GM12878 (cell line): ENCODE measurements around the gene PSMB9. TPM values are rescaled to one million over a fixed set of nuclear protein-coding genes. Genes with fewer than 3 reads are reported as not detected.

Source experiments
- BACH1 ChIP-seq: fragments of 450-650 bp; IDR thresholded peaks from 2 replicates; pipeline ENCODE4 v1.6.1; 2017; ENCODE audit warnings: mild to moderate bottlenecking, borderline replicate concordance
- CBX3 ChIP-seq: fragments of 200-600 bp; sonication (generic); IDR thresholded peaks from 2 replicates; pipeline ENCODE4 v1.6.1; 2016; ENCODE audit warnings: low read depth, borderline replicate concordance
- CEBPB ChIP-seq, 2 experiments: fragments of 150-350 bp in 1 of 2; IDR thresholded peaks; 2 replicates each; pipeline ENCODE4 v1.6.1; 2012 to 2014; ENCODE audit warnings: low read depth in 2 of 2, low read length in 2 of 2, borderline replicate concordance in 1 of 2, inconsistent platforms in 1 of 2
- CHD1 ChIP-seq: IDR thresholded peaks from 2 replicates; pipeline ENCODE4 v1.6.1; 2012; ENCODE audit warnings: low read depth, low read length, improper control_type of control experiment
- CHD2 ChIP-seq: IDR thresholded peaks from 2 replicates; pipeline ENCODE4 v1.6.1; 2011; ENCODE audit warnings: low read depth, low read length, improper control_type of control experiment, borderline replicate concordance
- CREB1 ChIP-seq: IDR thresholded peaks from 2 replicates; pipeline ENCODE4 v1.6.1; 2012; ENCODE audit warnings: low read depth, mild to moderate bottlenecking, inconsistent platforms
- FOXM1 ChIP-seq: IDR thresholded peaks from 2 replicates; pipeline ENCODE4 v1.6.1; 2012; ENCODE audit warnings: low read depth, mild to moderate bottlenecking, inconsistent platforms, low read length, moderate library complexity
- MYB ChIP-seq: fragments of 150-350 bp; IDR thresholded peaks from 2 replicates; pipeline ENCODE4 v1.6.1; 2014; ENCODE audit warnings: mild to moderate bottlenecking, low read depth, low read length, borderline replicate concordance
- MYC ChIP-seq: IDR thresholded peaks from 2 replicates; pipeline ENCODE4 v1.6.1; 2011; ENCODE audit warnings: mild to moderate bottlenecking, low read length, moderate library complexity, inconsistent platforms; ENCODE audit not compliant: insufficient read depth, insufficient replicate concordance, insufficient read length, severe bottlenecking
- PML ChIP-seq: IDR thresholded peaks from 2 replicates; pipeline ENCODE4 v1.6.1; 2012; ENCODE audit warnings: low read length, inconsistent platforms
- POLR2AphosphoS5 ChIP-seq: IDR thresholded peaks from 2 replicates; pipeline ENCODE4 v1.6.1; 2011; ENCODE audit warnings: mild to moderate bottlenecking, low read length, inconsistent platforms
- SMC3 ChIP-seq: IDR thresholded peaks from 2 replicates; pipeline ENCODE4 v1.6.1; 2011; ENCODE audit warnings: low read length, improper control_type of control experiment, borderline replicate concordance
- WRNIP1 ChIP-seq: IDR thresholded peaks from 2 replicates; pipeline ENCODE4 v1.6.1; 2011; ENCODE audit warnings: low read depth, low read length, improper control_type of control experiment, borderline replicate concordance
- ZNF217 ChIP-seq: fragments of 450-650 bp; IDR thresholded peaks from 2 replicates; pipeline ENCODE4 v1.6.1; 2017; ENCODE audit warnings: antibody characterized with exemption, mild to moderate bottlenecking
- polyA plus RNA-seq, 11 experiments: library from polyadenylated mRNA; depleted of rRNA in 4 of 11; unstranded in 6 of 11; stranded (reverse) in 5 of 11; fragments of >200 nt; fragmentation: Nextera tagmentation in 4 of 11; fragmentation: Illumina TruSeq in 1 of 11; extraction: Ambion mirVana in 4 of 11; extraction: Trizol in 1 of 11; gene quantifications; 1 replicate in 1 of 11; 2 replicates in 10 of 11; pipeline versions ENCODE4 v1.2.1 to v1.2.3, GENCODE V29; 2011 to 2016; ENCODE audit warnings: inconsistent platforms in 2 of 11, missing spikeins in 2 of 11, low read depth in 1 of 11
- total RNA-seq, 4 experiments: library from RNA; depleted of rRNA in 3 of 4; stranded (reverse); fragments of >200 nt in 3 of 4; fragmentation: Illumina TruSeq in 1 of 4; extraction: Trizol in 1 of 4; gene quantifications; 2 replicates each; pipeline versions ENCODE4 v1.2.1 to v1.2.3, GENCODE V29; 2013 to 2021
- TF ChIP-seq, protein P1 (sequence below): IDR thresholded peaks from 2 replicates; pipeline ENCODE4 v1.6.1; 2012; ENCODE audit warnings: low read depth, low read length, improper control_type of control experiment
- TF ChIP-seq, protein P2 (sequence below): fragments of 150-350 bp; IDR thresholded peaks from 2 replicates; pipeline ENCODE4 v1.6.1; 2016; ENCODE audit warnings: low read depth, low read length
- TF ChIP-seq, protein P3 (sequence below): IDR thresholded peaks from 2 replicates; pipeline ENCODE4 v1.6.1; 2011; ENCODE audit warnings: borderline replicate concordance, low read depth, mild to moderate bottlenecking, moderate library complexity, low read length; ENCODE audit not compliant: insufficient read depth, poor library complexity, severe bottlenecking
- TF ChIP-seq, protein P4 (sequence below): fragments of 450-650 bp; IDR thresholded peaks from 2 replicates; pipeline ENCODE4 v1.6.1; 2017; ENCODE audit warnings: mild to moderate bottlenecking

PSMB9 gene
- total and polyA plus RNA-seq, 10 of the 15 experiments (the other 5 are each of a cell fraction or from before 2014, with no cell fraction given): 167 to 517 (median 275) TPM

DNA sequence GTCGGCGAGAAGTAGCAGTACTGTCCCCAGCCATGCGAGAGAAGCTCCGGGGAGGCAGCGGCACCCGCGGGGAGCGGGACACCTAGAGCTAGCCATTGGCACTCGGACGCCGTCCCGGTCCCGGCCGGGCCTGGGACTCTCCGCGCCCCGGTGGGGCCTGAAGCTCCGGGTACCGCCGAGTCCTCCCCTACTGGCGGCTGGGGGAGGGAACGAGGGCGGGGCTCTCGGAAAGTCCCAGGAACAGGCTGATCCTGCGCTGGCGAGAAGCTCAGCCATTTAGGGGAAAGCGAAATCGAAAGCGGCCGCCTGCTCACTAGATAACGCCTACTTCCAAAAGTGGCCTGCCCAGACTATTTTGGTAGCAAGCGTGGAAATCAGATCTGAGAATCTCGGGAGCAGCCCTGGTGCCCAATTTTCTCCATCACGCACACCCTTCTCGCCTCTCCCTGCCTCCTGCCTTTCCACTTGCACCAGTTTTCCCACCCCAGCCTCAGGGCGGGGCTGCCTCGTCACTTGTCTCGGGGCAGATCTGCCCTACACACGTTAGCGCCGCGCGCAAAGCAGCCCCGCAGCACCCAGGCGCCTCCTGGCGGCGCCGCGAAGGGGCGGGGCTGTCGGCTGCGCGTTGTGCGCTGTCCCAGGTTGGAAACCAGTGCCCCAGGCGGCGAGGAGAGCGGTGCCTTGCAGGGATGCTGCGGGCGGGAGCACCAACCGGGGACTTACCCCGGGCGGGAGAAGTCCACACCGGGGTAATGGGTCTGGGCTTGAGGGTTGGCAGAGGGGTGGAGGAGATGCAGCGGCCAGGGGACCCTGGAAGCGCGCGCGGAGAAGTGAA is at the start of gene PSMB9, which contains the start of gene TAP1 (continued):
- TF ChIP-seq FOXM1 (peak; percentile 56; the same call in 1 of the 2 replicates), BACH1 (peak; percentile 32), CEBPB (IDR thresholded peaks at IDR 0.05; ENCODE audit: borderline replicate concordance in 1 of 2, low read depth in 2 of 2, low read length in 2 of 2) (peak in 1 of 2 experiments; percentile 92; a peak in 1 of 4 replicates), SMC3 (peak; percentile 81), CREB1 (peak; percentile 98), MYC (no peak), POLR2AphosphoS5 (peak; percentile 72; the same call in 1 of the 2 replicates), CHD1 (no peak), ZNF217 (peak; percentile 11; the same call in 1 of the 2 replicates), MYB (no peak), PML (peak; percentile 84), CBX3 (no peak), WRNIP1 (no peak), CHD2 (no peak)
- TF ChIP-seq, protein P1, sequence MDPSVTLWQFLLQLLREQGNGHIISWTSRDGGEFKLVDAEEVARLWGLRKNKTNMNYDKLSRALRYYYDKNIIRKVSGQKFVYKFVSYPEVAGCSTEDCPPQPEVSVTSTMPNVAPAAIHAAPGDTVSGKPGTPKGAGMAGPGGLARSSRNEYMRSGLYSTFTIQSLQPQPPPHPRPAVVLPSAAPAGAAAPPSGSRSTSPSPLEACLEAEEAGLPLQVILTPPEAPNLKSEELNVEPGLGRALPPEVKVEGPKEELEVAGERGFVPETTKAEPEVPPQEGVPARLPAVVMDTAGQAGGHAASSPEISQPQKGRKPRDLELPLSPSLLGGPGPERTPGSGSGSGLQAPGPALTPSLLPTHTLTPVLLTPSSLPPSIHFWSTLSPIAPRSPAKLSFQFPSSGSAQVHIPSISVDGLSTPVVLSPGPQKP: 0 out of 2 replicates have a peak, but pooled peaks have one; percentile 12
- TF ChIP-seq, protein P2, sequence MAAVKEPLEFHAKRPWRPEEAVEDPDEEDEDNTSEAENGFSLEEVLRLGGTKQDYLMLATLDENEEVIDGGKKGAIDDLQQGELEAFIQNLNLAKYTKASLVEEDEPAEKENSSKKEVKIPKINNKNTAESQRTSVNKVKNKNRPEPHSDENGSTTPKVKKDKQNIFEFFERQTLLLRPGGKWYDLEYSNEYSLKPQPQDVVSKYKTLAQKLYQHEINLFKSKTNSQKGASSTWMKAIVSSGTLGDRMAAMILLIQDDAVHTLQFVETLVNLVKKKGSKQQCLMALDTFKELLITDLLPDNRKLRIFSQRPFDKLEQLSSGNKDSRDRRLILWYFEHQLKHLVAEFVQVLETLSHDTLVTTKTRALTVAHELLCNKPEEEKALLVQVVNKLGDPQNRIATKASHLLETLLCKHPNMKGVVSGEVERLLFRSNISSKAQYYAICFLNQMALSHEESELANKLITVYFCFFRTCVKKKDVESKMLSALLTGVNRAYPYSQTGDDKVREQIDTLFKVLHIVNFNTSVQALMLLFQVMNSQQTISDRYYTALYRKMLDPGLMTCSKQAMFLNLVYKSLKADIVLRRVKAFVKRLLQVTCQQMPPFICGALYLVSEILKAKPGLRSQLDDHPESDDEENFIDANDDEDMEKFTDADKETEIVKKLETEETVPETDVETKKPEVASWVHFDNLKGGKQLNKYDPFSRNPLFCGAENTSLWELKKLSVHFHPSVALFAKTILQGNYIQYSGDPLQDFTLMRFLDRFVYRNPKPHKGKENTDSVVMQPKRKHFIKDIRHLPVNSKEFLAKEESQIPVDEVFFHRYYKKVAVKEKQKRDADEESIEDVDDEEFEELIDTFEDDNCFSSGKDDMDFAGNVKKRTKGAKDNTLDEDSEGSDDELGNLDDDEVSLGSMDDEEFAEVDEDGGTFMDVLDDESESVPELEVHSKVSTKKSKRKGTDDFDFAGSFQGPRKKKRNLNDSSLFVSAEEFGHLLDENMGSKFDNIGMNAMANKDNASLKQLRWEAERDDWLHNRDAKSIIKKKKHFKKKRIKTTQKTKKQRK: no peak
- TF ChIP-seq, protein P3, sequence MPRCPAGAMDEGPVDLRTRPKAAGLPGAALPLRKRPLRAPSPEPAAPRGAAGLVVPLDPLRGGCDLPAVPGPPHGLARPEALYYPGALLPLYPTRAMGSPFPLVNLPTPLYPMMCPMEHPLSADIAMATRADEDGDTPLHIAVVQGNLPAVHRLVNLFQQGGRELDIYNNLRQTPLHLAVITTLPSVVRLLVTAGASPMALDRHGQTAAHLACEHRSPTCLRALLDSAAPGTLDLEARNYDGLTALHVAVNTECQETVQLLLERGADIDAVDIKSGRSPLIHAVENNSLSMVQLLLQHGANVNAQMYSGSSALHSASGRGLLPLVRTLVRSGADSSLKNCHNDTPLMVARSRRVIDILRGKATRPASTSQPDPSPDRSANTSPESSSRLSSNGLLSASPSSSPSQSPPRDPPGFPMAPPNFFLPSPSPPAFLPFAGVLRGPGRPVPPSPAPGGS: peak; percentile 52
- TF ChIP-seq, protein P4, sequence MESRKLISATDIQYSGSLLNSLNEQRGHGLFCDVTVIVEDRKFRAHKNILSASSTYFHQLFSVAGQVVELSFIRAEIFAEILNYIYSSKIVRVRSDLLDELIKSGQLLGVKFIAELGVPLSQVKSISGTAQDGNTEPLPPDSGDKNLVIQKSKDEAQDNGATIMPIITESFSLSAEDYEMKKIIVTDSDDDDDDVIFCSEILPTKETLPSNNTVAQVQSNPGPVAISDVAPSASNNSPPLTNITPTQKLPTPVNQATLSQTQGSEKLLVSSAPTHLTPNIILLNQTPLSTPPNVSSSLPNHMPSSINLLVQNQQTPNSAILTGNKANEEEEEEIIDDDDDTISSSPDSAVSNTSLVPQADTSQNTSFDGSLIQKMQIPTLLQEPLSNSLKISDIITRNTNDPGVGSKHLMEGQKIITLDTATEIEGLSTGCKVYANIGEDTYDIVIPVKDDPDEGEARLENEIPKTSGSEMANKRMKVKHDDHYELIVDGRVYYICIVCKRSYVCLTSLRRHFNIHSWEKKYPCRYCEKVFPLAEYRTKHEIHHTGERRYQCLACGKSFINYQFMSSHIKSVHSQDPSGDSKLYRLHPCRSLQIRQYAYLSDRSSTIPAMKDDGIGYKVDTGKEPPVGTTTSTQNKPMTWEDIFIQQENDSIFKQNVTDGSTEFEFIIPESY: no peak
